OCI-LY1 (cell line): ENCODE measurements around the gene ETNK2.

Source experiments
- CTCF ChIP-seq: fragments of 200-600 bp; sonication (generic), shearing (Covaris generic); IDR thresholded peaks from 2 replicates; pipeline ENCODE4 v1.5.1; 2017; ENCODE audit warnings: mild to moderate bottlenecking, antibody characterized with exemption, low read length, moderate library complexity, mixed read lengths
- EZH2 ChIP-seq: fragments of 200-600 bp; sonication (generic), shearing (Covaris generic); IDR thresholded peaks from 2 replicates; pipeline ENCODE4 v1.8.0; 2017; ENCODE audit warnings: borderline replicate concordance, mixed run types, mild to moderate bottlenecking, antibody characterized with exemption, low read length, moderate library complexity, mixed read lengths

GRCh38 chr1:204194771-204195170 lies 42.9 kb upstream of the ETNK2 start:
- TF ChIP-seq CTCF (no peak), EZH2 (no peak)
